Osteoblast (primary cell): ENCODE measurements around the gene OR2AG1. TPM values are rescaled to one million over a fixed set of nuclear protein-coding genes. Genes with fewer than 3 reads are reported as not detected.

ENCODE experiments used
- DNase-seq: peaks from one replicate; pipeline ENCODE4 v3.0.0; 2011; ENCODE audit warnings: low spot score, mixed read lengths; ENCODE audit not compliant: insufficient read length; ENCODE audit errors: missing footprints
- H2AFZ ChIP-seq: 2 replicates; pipeline ENCODE4 v1.6.0; 2011; ENCODE audit warnings: mild to moderate bottlenecking, low read length
- H3K27ac ChIP-seq: 2 replicates; pipeline ENCODE4 v1.5.1; 2011; ENCODE audit warnings: mild to moderate bottlenecking, low read depth, low read length, moderate library complexity
- H3K27me3 ChIP-seq: 2 replicates; pipeline ENCODE4 v1.6.0; 2012; ENCODE audit warnings: mild to moderate bottlenecking, control low read depth, inconsistent platforms, low read length, moderate library complexity; ENCODE audit not compliant: insufficient read depth
- H3K36me3 ChIP-seq: 2 replicates; pipeline ENCODE4 v1.5.1; 2011; ENCODE audit warnings: mild to moderate bottlenecking, low read length, control low read depth, moderate library complexity; ENCODE audit not compliant: insufficient read depth
- H3K4me1 ChIP-seq: 2 replicates; pipeline ENCODE4 v1.5.1; 2011; ENCODE audit warnings: mild to moderate bottlenecking, low read length, control low read depth, moderate library complexity; ENCODE audit not compliant: insufficient read depth
- H3K4me2 ChIP-seq: 2 replicates; pipeline ENCODE4 v1.6.0; 2011; ENCODE audit warnings: mild to moderate bottlenecking, low read length; ENCODE audit not compliant: insufficient read depth
- H3K4me3 ChIP-seq: fragments of 200-600 bp; sonication (generic); 3 replicates; pipeline ENCODE4 v1.5.1; 2012; ENCODE audit warnings: mild to moderate bottlenecking, low read length, inconsistent platforms; ENCODE audit not compliant: insufficient read depth
- H3K79me2 ChIP-seq: 2 replicates; pipeline ENCODE4 v1.6.0; 2012; ENCODE audit warnings: mild to moderate bottlenecking, low read length, control low read depth, inconsistent platforms; ENCODE audit not compliant: insufficient read depth
- H3K9me3 ChIP-seq: 2 replicates; pipeline ENCODE4 v1.5.1; 2011; ENCODE audit warnings: low read depth, low read length, control low read depth
- H4K20me1 ChIP-seq: 2 replicates; pipeline ENCODE4 v1.6.0; 2012; ENCODE audit warnings: mild to moderate bottlenecking, low read length, control low read depth; ENCODE audit not compliant: insufficient read depth
- CTCF ChIP-seq: IDR thresholded peaks from 2 replicates; pipeline ENCODE4 v1.5.1; 2011; ENCODE audit warnings: mild to moderate bottlenecking, low read depth, low read length, moderate library complexity; ENCODE audit errors: extremely low read depth
- total RNA-seq: library from RNA; depleted of rRNA; stranded (reverse); fragments of >200 nt; gene quantifications from 2 replicates; pipeline ENCODE4 v1.2.3, GENCODE V29; 2012

The OR2AG1 gene
- not detected in 2 replicates for total RNA-seq

GRCh38 chr11:6782720-6783119 is at the start of gene OR2AG1:
TSS of gene OR2AG1 (plus strand) at chr11:6783020. CDS start at chr11:6785038, 2,018 bp downstream.
- Histone ChIP-seq H3K4me2 (no peak within 1 kb of the TSS), H2AFZ (no peak within 1 kb of the TSS), H3K36me3 (no peaks in the 10 kb centered on the region), H3K79me2 (no peaks in the 10 kb centered on the region), H3K9me3 (no peaks in the 10 kb centered on the region), H4K20me1 (no peaks in the 10 kb centered on the region), H3K4me1 (no peaks in the 10 kb centered on the region), H3K27ac (no peak within 1 kb of the TSS), H3K4me3 (no peak within 1 kb of the TSS), H3K27me3 (no peaks in the 10 kb centered on the region)
- TF ChIP-seq CTCF: no peak
- no peak for DNase-seq

GRCh38 chr11:6733326-6734275 is 49.2 kb upstream of the OR2AG1 start:
- Histone ChIP-seq H3K4me3 (no peak overlapping the region), H2AFZ (no peak overlapping the region), H3K79me2 (no peaks in the 10 kb centered on the region), H3K4me1 (no peaks in the 10 kb centered on the region), H3K27me3 (no peaks in the 10 kb centered on the region), H3K4me2 (no peak overlapping the region), H3K9me3 (no peaks in the 10 kb centered on the region), H3K27ac (no peak overlapping the region), H3K36me3 (no peaks in the 10 kb centered on the region), H4K20me1 (no peaks in the 10 kb centered on the region)
- no peak for DNase-seq
- no peak for TF ChIP-seq CTCF

GRCh38 chr11:6734616-6735015 is 48.2 kb upstream of the OR2AG1 start:
- H2AFZ ChIP-seq: no peak overlapping the region
- no peak for TF ChIP-seq CTCF
- DNase-seq: no peak

GRCh38 chr11:6735306-6735705 is 47.5 kb upstream of the OR2AG1 start:
- Histone ChIP-seq H3K4me3 (no peak overlapping the region), H2AFZ (no peak overlapping the region), H3K27ac (no peak overlapping the region), H3K27me3 (no peaks in the 10 kb centered on the region), H3K4me1 (no peaks in the 10 kb centered on the region), H3K9me3 (no peaks in the 10 kb centered on the region), H3K4me2 (no peak overlapping the region), H4K20me1 (no peaks in the 10 kb centered on the region), H3K36me3 (no peaks in the 10 kb centered on the region), H3K79me2 (no peaks in the 10 kb centered on the region)
- no peak for TF ChIP-seq CTCF
- no peak for DNase-seq

More at GRCh38 chr11:6734616-6735015, 48.2 kb upstream of the OR2AG1 start:
- Histone ChIP-seq H3K36me3 (no peaks in the 10 kb centered on the region), H3K27ac (no peak overlapping the region), H3K4me3 (no peak overlapping the region), H3K4me1 (no peaks in the 10 kb centered on the region), H4K20me1 (no peaks in the 10 kb centered on the region), H3K27me3 (no peaks in the 10 kb centered on the region), H3K4me2 (no peak overlapping the region), H3K79me2 (no peaks in the 10 kb centered on the region), H3K9me3 (no peaks in the 10 kb centered on the region)
